ENCODE measurements around the gene RAB13.
"Not testable (repeated sequence)": the region's sequence is repeated elsewhere in the genome, so short reads cannot be mapped to it uniquely, and the experiment has no call there.

RAB13 gene

GRCh38 chr1:154000420-154000819 lies 14.3 kb upstream of the RAB13 start:
- Histone ChIP-seq H3K9me3 (ENCODE audit: insufficient read depth, low read length) (no peaks in the 10 kb centered on the region), H3K9ac (ENCODE audit: low read length) (no peak overlapping the region), H2AFZ (ENCODE audit: low read depth, low read length, severe bottlenecking) (no peak overlapping the region), H3K36me3 (ENCODE audit: low read length) (peaks cover 3% of the 10 kb centered on the region; the same call in 1 of the 2 replicates), H3F3A (ENCODE audit: insufficient read depth) (peaks cover 13% of the 10 kb centered on the region), H3K27me3 (ENCODE audit: low read length) (no peaks in the 10 kb centered on the region), H4K20me1 (ENCODE audit: low read depth, low read length) (no peaks in the 10 kb centered on the region), H3K9me2 (replicated peaks; ENCODE audit: insufficient read depth, low read length) (no peaks in the 10 kb centered on the region), H3K79me2 (ENCODE audit: insufficient read depth, low read length) (no peaks in the 10 kb centered on the region), H3K27ac (ENCODE audit: low read depth, low read length) (no peak overlapping the region), H3K4me2 (ENCODE audit: low read depth, low read length, poor library complexity, severe bottlenecking) (no peak overlapping the region), H3K4me3 (ENCODE audit: insufficient read depth, low read length, poor library complexity, severe bottlenecking) (no peak overlapping the region)
- TF ChIP-seq EZH2phosphoT487 (conservative IDR thresholded peaks at IDR 0.05; ENCODE audit: low read length): no peak
- TF ChIP-seq CTCF (IDR thresholded peaks at IDR 0.05; ENCODE audit: insufficient read depth, low read length, poor library complexity, severe bottlenecking): no peak

GRCh38 chr1:153996882-153997281 lies 10.7 kb upstream of the RAB13 start:
- not testable (repeated sequence) for H3K27me3 ChIP-seq (ENCODE audit: low read length); H3K79me2 ChIP-seq (ENCODE audit: insufficient read depth, low read length); H3K27ac ChIP-seq (ENCODE audit: low read depth, low read length); H3K9ac ChIP-seq (ENCODE audit: low read length); H3K4me3 ChIP-seq (ENCODE audit: insufficient read depth, low read length, poor library complexity, severe bottlenecking); H3K4me2 ChIP-seq (ENCODE audit: low read depth, low read length, poor library complexity, severe bottlenecking); H3K9me3 ChIP-seq (ENCODE audit: insufficient read depth, low read length); H4K20me1 ChIP-seq (ENCODE audit: low read depth, low read length); H2AFZ ChIP-seq (ENCODE audit: low read depth, low read length, severe bottlenecking); H3K9me2 ChIP-seq (replicated peaks; ENCODE audit: insufficient read depth, low read length)
- peaks cover 22% of the 10 kb centered on the region for H3K36me3 ChIP-seq (ENCODE audit: low read length)
- H3F3A ChIP-seq (ENCODE audit: insufficient read depth): peaks cover 44% of the 10 kb centered on the region

GRCh38 chr1:153995640-153996039 lies 9.5 kb upstream of the RAB13 start:
- no peaks in the 10 kb centered on the region for H3K9me3 ChIP-seq (ENCODE audit: insufficient read depth, low read length)
- H3K9ac ChIP-seq (ENCODE audit: low read length): no peak overlapping the region
- H3K36me3 ChIP-seq (ENCODE audit: low read length): peaks cover 30% of the 10 kb centered on the region
- no peaks in the 10 kb centered on the region for H3K9me2 ChIP-seq (replicated peaks; ENCODE audit: insufficient read depth, low read length)
- H4K20me1 ChIP-seq (ENCODE audit: low read depth, low read length): peaks cover 8% of the 10 kb centered on the region
- peaks cover 22% of the 10 kb centered on the region for H3K79me2 ChIP-seq (ENCODE audit: insufficient read depth, low read length)
- H3K4me3 ChIP-seq (ENCODE audit: insufficient read depth, low read length, poor library complexity, severe bottlenecking): no peak overlapping the region
- H2AFZ ChIP-seq (ENCODE audit: low read depth, low read length, severe bottlenecking): no peak overlapping the region
- no peaks in the 10 kb centered on the region for H3K27me3 ChIP-seq (ENCODE audit: low read length)
- H3F3A ChIP-seq (ENCODE audit: insufficient read depth): peaks cover 54% of the 10 kb centered on the region
- TF ChIP-seq EZH2phosphoT487 (conservative IDR thresholded peaks at IDR 0.05; ENCODE audit: low read length): no peak
- no peak for TF ChIP-seq CTCF (IDR thresholded peaks at IDR 0.05; ENCODE audit: insufficient read depth, low read length, poor library complexity, severe bottlenecking)
- H3K4me2 ChIP-seq (ENCODE audit: low read depth, low read length, poor library complexity, severe bottlenecking): no peak overlapping the region
- no peak overlapping the region for H3K27ac ChIP-seq (ENCODE audit: low read depth, low read length)

- no peak overlapping the region for H3K4me3 ChIP-seq (ENCODE audit: insufficient read depth, low read length, poor library complexity, severe bottlenecking)
- no peaks in the 10 kb centered on the region for H3K9me3 ChIP-seq (ENCODE audit: insufficient read depth, low read length)
- H3K9me2 ChIP-seq (replicated peaks; ENCODE audit: insufficient read depth, low read length): no peaks in the 10 kb centered on the region
- H3K36me3 ChIP-seq (ENCODE audit: low read length): peaks cover 30% of the 10 kb centered on the region
- peaks cover 54% of the 10 kb centered on the region for H3F3A ChIP-seq (ENCODE audit: insufficient read depth)
- no peak overlapping the region for H3K27ac ChIP-seq (ENCODE audit: low read depth, low read length)
- H4K20me1 ChIP-seq (ENCODE audit: low read depth, low read length): peaks cover 8% of the 10 kb centered on the region
- H3K27me3 ChIP-seq (ENCODE audit: low read length): no peaks in the 10 kb centered on the region
- peaks cover 23% of the 10 kb centered on the region for H3K79me2 ChIP-seq (ENCODE audit: insufficient read depth, low read length)
- H3K9ac ChIP-seq (ENCODE audit: low read length): no peak overlapping the region
- H2AFZ ChIP-seq (ENCODE audit: low read depth, low read length, severe bottlenecking): no peak overlapping the region
- no peak for TF ChIP-seq CTCF (IDR thresholded peaks at IDR 0.05; ENCODE audit: insufficient read depth, low read length, poor library complexity, severe bottlenecking)
- no peak for TF ChIP-seq EZH2phosphoT487 (conservative IDR thresholded peaks at IDR 0.05; ENCODE audit: low read length)
- H3K4me2 ChIP-seq (ENCODE audit: low read depth, low read length, poor library complexity, severe bottlenecking): no peak overlapping the region
Measured at GRCh38 chr1:153995202-153995601, 9.1 kb upstream of the RAB13 start.
